ENCODE data around the gene ARID1B. TPM values are rescaled to one million over a fixed set of nuclear protein-coding genes. Genes with fewer than 3 reads are reported as not detected.

ARID1B gene
- total RNA-seq, 2 donors from 2014 or later = 53.1 to 69.5 TPM

- no peak for DNase-seq (ENCODE audit: low spot score in 2 of 2)
- peaks cover 0 to 11% of the 10 kb centered on the region in 2 donors for H3K36me3 Mint-ChIP-seq
- no peak overlapping the region for H3K27ac Mint-ChIP-seq
- ATAC-seq = no peak
- peaks cover 0 to 6% of the 10 kb centered on the region in 2 donors for H3K9me3 Mint-ChIP-seq
Observed at GRCh38 chr6:156869980-156870398, 92.8 kb downstream of the ARID1B start.

- ATAC-seq (no peak), DNase-seq (ENCODE audit: low spot score in 2 of 2) (no peak)
- Mint-ChIP-seq H3K27ac (peak overlapping the region in 1 of 2 donors; percentile 44), H3K36me3 (peaks cover 0 to 4% of the 10 kb centered on the region in 2 donors), H3K9me3 (no peaks in the 10 kb centered on the region)
Observed at GRCh38 chr6:156870924-156871539, 93.9 kb downstream of the ARID1B start.

- no peak for ATAC-seq
- H3K9me3 Mint-ChIP-seq = no peaks in the 10 kb centered on the region
- peaks cover 0 to under 1% of the 10 kb centered on the region in 2 donors for H3K36me3 Mint-ChIP-seq
- H3K27ac Mint-ChIP-seq = peak overlapping the region in 1 of 2 donors; percentile 71
- DNase-seq (ENCODE audit: low spot score in 2 of 2) = no peak
Observed at GRCh38 chr6:156872903-156873302, 95.7 kb downstream of the ARID1B start.

- no peaks in the 10 kb centered on the region for H3K36me3 Mint-ChIP-seq
- no peaks in the 10 kb centered on the region for H3K9me3 Mint-ChIP-seq
- peak overlapping the region in 1 of 2 donors; percentile 81 for H3K27ac Mint-ChIP-seq
- ATAC-seq (no peak), DNase-seq (ENCODE audit: low spot score in 2 of 2) (no peak)
Observed at GRCh38 chr6:156873654-156874380, 96.6 kb downstream of the ARID1B start.

- Mint-ChIP-seq H3K27ac (no peak overlapping the region), H3K9me3 (no peaks in the 10 kb centered on the region), H3K36me3 (no peaks in the 10 kb centered on the region)
- DNase-seq (ENCODE audit: low spot score in 2 of 2) (no peak), ATAC-seq (peak; percentile 48 to 74)
Observed at GRCh38 chr6:156875062-156875461, 97.9 kb downstream of the ARID1B start.

- H3K27ac Mint-ChIP-seq = peak overlapping the region in 1 of 2 donors; percentile 51
- H3K9me3 Mint-ChIP-seq = no peaks in the 10 kb centered on the region
Observed at GRCh38 chr6:156876302-156876701, 99.1 kb downstream of the ARID1B start.

GRCh38 chr6:156877126-156877863 lies 100.1 kb downstream of the ARID1B start:
- no peaks in the 10 kb centered on the region for H3K36me3 Mint-ChIP-seq
- ATAC-seq (no peak), DNase-seq (ENCODE audit: low spot score in 2 of 2) (no peak)
- no peaks in the 10 kb centered on the region for H3K9me3 Mint-ChIP-seq
- H3K27ac Mint-ChIP-seq = no peak overlapping the region

More at GRCh38 chr6:156876302-156876701, 99.1 kb downstream of the ARID1B start:
- H3K36me3 Mint-ChIP-seq = no peaks in the 10 kb centered on the region
- DNase-seq (ENCODE audit: low spot score in 2 of 2) (no peak), ATAC-seq (no peak)

- no peak for DNase-seq (ENCODE audit: low spot score in 2 of 2)
- H3K9me3 Mint-ChIP-seq = no peaks in the 10 kb centered on the region
- H3K27ac Mint-ChIP-seq = no peak overlapping the region
- no peaks in the 10 kb centered on the region for H3K36me3 Mint-ChIP-seq
- ATAC-seq = no peak
Observed at GRCh38 chr6:156878681-156879080, 101.5 kb downstream of the ARID1B start.

GRCh38 chr6:156879186-156879585 lies 102.0 kb downstream of the ARID1B start:
- Mint-ChIP-seq H3K27ac (no peak overlapping the region), H3K36me3 (no peaks in the 10 kb centered on the region), H3K9me3 (no peaks in the 10 kb centered on the region)
- ATAC-seq (no peak), DNase-seq (ENCODE audit: low spot score in 2 of 2) (no peak)

- ATAC-seq = no peak
- DNase-seq (ENCODE audit: low spot score in 2 of 2) = no peak
- no peak overlapping the region for H3K27ac Mint-ChIP-seq
- H3K9me3 Mint-ChIP-seq = no peaks in the 10 kb centered on the region
- H3K36me3 Mint-ChIP-seq = no peaks in the 10 kb centered on the region
Observed at GRCh38 chr6:156879591-156879990, 102.4 kb downstream of the ARID1B start.

- no peak overlapping the region for H3K27ac Mint-ChIP-seq
- no peak for ATAC-seq
- no peaks in the 10 kb centered on the region for H3K9me3 Mint-ChIP-seq
- DNase-seq (ENCODE audit: low spot score in 2 of 2) = no peak
- no peaks in the 10 kb centered on the region for H3K36me3 Mint-ChIP-seq
Observed at GRCh38 chr6:156880913-156881312, 103.7 kb downstream of the ARID1B start.

GRCh38 chr6:156881687-156882629 lies 104.8 kb downstream of the ARID1B start:
- peak overlapping the region in 1 of 2 donors; percentile 17 for H3K27ac Mint-ChIP-seq
- peak in 1 of 2 donors; percentile 56 for ATAC-seq
- no peaks in the 10 kb centered on the region for H3K9me3 Mint-ChIP-seq

GRCh38 chr6:156883497-156884252 lies 106.5 kb downstream of the ARID1B start:
- Mint-ChIP-seq H3K9me3 (no peaks in the 10 kb centered on the region), H3K36me3 (peaks cover 0 to 6% of the 10 kb centered on the region in 2 donors), H3K27ac (peak overlapping the region; percentile 0 to 20)
- no peak for DNase-seq (ENCODE audit: low spot score in 2 of 2)
- ATAC-seq = peak; percentile 77 to 82

More at GRCh38 chr6:156881687-156882629, 104.8 kb downstream of the ARID1B start:
- H3K36me3 Mint-ChIP-seq = peaks cover 0 to 6% of the 10 kb centered on the region in 2 donors
- DNase-seq (ENCODE audit: low spot score in 2 of 2) = no peak

GRCh38 chr6:156884306-156884705 lies 107.1 kb downstream of the ARID1B start:
- ATAC-seq = no peak
- no peaks in the 10 kb centered on the region for H3K9me3 Mint-ChIP-seq
- no peak overlapping the region for H3K27ac Mint-ChIP-seq
- peaks cover 0 to 6% of the 10 kb centered on the region in 2 donors for H3K36me3 Mint-ChIP-seq
- DNase-seq (ENCODE audit: low spot score in 2 of 2) = no peak

GRCh38 chr6:156885562-156885961 lies 108.4 kb downstream of the ARID1B start:
- H3K36me3 Mint-ChIP-seq = peaks cover 0 to 6% of the 10 kb centered on the region in 2 donors

More at GRCh38 chr6:156885562-156885961, 108.4 kb downstream of the ARID1B start:
- Mint-ChIP-seq H3K27ac (peak overlapping the region in 1 of 2 donors; percentile 61), H3K9me3 (no peaks in the 10 kb centered on the region)
- DNase-seq (ENCODE audit: low spot score in 2 of 2) (no peak), ATAC-seq (no peak)
